GM10248 (cell line): ENCODE results near the gene SNX1.
A peak's percentile ranks its signal among the peaks of the same experiment; 100 is the strongest.

Source experiments
- CTCF ChIA-PET: fragments of 300-600 bp; sonication (Branson Sonifier 250); formaldehyde crosslinking; extraction: SDS; loops from one replicate; lab custom pipeline; 2021; ENCODE audit warnings: antibody characterized with exemption; lab: Yijun Ruan, JAX
- POLR2A ChIA-PET: fragments of 350-650 bp; sonication (Branson Sonifier 250); formaldehyde crosslinking; extraction: SDS; loops from one replicate; lab custom pipeline; 2020; ENCODE audit warnings: antibody characterized with exemption; lab: Yijun Ruan, JAX
- DNase-seq: peaks from one replicate; pipeline ENCODE4 v3.0.0; 2012; ENCODE audit errors: extremely low spot score
- CTCF ChIP-seq: IDR thresholded peaks from 2 replicates; pipeline ENCODE4 v1.5.1; 2012; ENCODE audit warnings: mild to moderate bottlenecking, low read depth; ENCODE audit errors: extremely low read depth, missing control alignments, control extremely low read depth

SNX1 gene

DNA sequence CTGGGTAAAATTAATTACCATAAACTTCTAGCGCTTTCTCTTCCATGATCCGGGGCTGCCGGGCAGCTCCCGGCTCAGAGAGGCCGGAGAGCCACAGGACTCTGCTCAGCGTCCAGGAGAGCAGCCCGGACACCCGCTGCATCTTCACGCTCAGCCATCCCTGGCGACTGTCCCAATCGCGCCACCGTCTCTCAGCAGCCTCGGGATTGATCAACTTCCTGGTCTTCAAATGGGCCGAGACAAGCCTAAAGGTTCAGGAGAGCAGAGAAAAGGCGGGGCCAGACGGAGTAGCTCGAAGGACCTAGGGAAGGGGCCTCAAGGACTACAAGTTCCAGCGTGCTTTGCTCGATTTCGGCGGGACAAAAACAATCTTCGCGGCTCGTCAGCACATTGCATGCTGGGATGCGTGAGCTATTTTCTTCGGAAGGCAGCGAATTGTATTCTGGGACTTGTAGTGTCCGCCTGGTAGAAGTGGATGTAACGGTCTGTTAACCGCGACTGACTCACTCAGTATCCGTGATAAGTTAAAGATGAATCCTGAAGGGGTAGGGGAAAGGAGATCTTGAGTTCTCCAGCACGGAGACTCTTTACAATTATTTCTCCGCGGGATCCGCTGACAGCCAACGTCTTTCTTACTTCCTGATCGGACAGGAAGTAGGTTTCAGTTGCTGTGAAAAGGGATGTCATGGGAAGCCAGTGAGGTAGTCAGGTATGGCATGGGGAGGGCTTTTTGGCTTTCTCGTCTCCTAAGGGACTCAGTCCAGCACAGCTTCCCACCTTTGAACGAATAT is 2.0 kb upstream of the SNX1 start, which contains the start of gene CIAO2A:
TSS of gene CIAO2A (minus strand) at position 212 of the 791 bp plus-strand sequence. CDS start at position 142, 70 bp downstream.
- DNase-seq: peak; percentile 88
- POLR2A ChIA-PET: interaction anchor here (0.5 to 0.9 kb wide), 5 partner anchors 18 to 1203 kb away, joined by 3 to 4 read pairs (median 3); no protein-coding TSS in a partner anchor
- CTCF ChIA-PET: interaction anchor here (0.8 to 7.1 kb wide), 12 partner anchors 8 to 484 kb away, joined by 3 to 33 read pairs (median 4); partner anchors contain the start of genes DAPK2 and SNX22
- no peak for TF ChIP-seq CTCF

- POLR2A ChIA-PET: no interaction called here
- no peak for DNase-seq
- CTCF ChIA-PET: interaction anchor here (4.5 to 7.1 kb wide), 2 partner anchors 16 to 58 kb away, joined by 18 to 33 read pairs; partner anchors contain the start of gene SNX22
Observed at GRCh38 chr15:64095431-64095794, 369 bp upstream of the SNX1 start.

GRCh38 chr15:64096668-64097384 is 1.0 kb downstream of the SNX1 start:
- POLR2A ChIA-PET: no interaction called here
- no peak for DNase-seq
- CTCF ChIA-PET: interaction anchor here (1.3 to 7.1 kb wide), 4 partner anchors 10 to 209 kb away, joined by 3 to 33 read pairs (median 11); partner anchors contain the start of gene SNX22
- TF ChIP-seq CTCF: no peak

More at GRCh38 chr15:64095431-64095794, 369 bp upstream of the SNX1 start:
- TF ChIP-seq CTCF: no peak

GRCh38 chr15:64099379-64099778 is 3.6 kb downstream of the SNX1 start:
- DNase-seq: no peak
- POLR2A ChIA-PET: no interaction called here
- no peak for TF ChIP-seq CTCF
- CTCF ChIA-PET: interaction anchor here (0.7 to 7.1 kb wide), 5 partner anchors 12 to 154 kb away, joined by 3 to 33 read pairs (median 6); partner anchors contain the start of gene SNX22

DNA sequence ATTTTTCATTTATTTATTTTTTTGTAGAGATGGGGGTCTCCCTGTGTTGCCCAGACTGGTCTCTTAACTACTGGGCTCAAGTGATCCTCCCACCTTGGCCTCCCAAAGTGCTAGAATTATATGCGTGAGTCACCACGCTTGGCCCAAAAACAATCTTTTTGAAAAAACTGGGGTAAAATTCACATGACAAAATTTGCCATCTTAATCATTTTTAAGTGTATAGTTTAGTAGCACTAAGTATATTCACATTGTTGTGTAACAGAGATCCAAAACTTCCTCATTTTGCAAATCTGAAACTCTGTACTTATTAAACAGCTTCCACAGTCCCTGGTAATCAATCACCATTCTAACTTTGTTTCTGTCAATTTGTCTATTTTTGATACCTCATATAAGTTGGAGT is 5.2 kb downstream of the SNX1 start:
- CTCF ChIA-PET: interaction anchor here (0.6 to 1.1 kb wide), 2 partner anchors 52 to 627 kb away, joined by 3 read pairs; no protein-coding TSS in a partner anchor
- no peak for DNase-seq
- TF ChIP-seq CTCF: no peak
- POLR2A ChIA-PET: no interaction called here

- CTCF ChIA-PET: interaction anchor here (1.1 kb wide), 1 partner anchor 9 kb away, joined by 3 read pairs; the partner anchor contains the start of gene CIAO2A
- POLR2A ChIA-PET: no interaction called here
- TF ChIP-seq CTCF: no peak
- no peak for DNase-seq
Observed at GRCh38 chr15:64102497-64102896, 6.7 kb downstream of the SNX1 start.
